AG10803 (cell line): ENCODE measurements around the gene NUBP2.
"Not testable (repeated sequence)": the region's sequence is repeated elsewhere in the genome, so short reads cannot be mapped to it uniquely, and the experiment has no call there.

ENCODE experiments used
- DNase-seq: peaks from one replicate; pipeline ENCODE4 v3.0.0; 2010; ENCODE audit warnings: low read depth
- H3K4me3 ChIP-seq: 2 replicates; pipeline ENCODE4 v1.5.1; 2011; ENCODE audit warnings: mild to moderate bottlenecking, low read length, control low read depth
- TF ChIP-seq, protein P1 (sequence below): conservative IDR thresholded peaks from 2 replicates; pipeline ENCODE4 v1.5.1; 2011; ENCODE audit warnings: mild to moderate bottlenecking, low read length, control low read depth, inconsistent platforms

The NUBP2 gene

DNA sequence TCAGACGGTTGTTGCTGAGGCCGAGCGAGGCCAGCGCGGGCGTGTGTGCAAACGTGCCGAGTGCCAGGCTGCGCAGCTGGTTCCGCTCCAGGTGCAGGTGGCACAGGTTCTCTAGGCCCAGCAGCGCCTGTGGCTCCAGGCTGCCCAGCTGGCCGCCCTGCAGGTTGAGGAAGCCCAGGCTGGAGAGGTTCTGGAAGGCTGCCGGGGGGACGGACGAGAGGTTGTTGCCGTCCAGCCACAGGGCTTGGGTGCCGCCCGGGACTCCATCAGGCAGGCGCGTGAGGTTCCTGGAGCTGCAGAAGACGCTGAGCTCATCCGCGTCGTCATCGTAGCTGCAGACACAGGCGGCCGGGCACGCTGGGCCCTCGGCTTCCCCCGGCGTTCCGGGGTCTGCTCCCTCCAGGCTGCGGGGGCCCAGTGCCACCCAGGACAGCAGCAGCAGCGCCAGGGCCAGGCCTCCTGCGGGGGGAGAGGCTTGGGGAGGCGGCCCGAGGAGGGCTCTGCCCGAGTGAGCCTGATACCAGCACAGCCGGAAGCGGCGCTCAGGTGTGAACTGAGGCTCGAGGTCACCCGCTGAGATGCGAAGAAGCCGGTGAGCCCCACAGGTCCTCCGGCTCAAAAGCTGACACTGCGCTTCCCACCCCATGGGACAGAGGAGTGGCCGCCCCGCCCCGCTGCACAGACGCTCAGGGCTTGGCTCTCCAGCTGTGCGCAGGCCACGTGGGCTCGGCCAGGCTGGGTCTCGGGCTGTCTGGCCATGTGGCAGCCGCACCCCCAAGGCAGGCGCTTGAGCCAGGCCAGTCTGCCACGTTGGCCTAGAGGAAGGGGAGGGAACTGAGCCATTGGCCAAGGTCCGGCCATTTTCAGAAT lies 9.4 kb downstream of the NUBP2 start:
- TF ChIP-seq, protein P1, sequence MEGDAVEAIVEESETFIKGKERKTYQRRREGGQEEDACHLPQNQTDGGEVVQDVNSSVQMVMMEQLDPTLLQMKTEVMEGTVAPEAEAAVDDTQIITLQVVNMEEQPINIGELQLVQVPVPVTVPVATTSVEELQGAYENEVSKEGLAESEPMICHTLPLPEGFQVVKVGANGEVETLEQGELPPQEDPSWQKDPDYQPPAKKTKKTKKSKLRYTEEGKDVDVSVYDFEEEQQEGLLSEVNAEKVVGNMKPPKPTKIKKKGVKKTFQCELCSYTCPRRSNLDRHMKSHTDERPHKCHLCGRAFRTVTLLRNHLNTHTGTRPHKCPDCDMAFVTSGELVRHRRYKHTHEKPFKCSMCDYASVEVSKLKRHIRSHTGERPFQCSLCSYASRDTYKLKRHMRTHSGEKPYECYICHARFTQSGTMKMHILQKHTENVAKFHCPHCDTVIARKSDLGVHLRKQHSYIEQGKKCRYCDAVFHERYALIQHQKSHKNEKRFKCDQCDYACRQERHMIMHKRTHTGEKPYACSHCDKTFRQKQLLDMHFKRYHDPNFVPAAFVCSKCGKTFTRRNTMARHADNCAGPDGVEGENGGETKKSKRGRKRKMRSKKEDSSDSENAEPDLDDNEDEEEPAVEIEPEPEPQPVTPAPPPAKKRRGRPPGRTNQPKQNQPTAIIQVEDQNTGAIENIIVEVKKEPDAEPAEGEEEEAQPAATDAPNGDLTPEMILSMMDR, result no peak
- no peak for DNase-seq

DNA sequence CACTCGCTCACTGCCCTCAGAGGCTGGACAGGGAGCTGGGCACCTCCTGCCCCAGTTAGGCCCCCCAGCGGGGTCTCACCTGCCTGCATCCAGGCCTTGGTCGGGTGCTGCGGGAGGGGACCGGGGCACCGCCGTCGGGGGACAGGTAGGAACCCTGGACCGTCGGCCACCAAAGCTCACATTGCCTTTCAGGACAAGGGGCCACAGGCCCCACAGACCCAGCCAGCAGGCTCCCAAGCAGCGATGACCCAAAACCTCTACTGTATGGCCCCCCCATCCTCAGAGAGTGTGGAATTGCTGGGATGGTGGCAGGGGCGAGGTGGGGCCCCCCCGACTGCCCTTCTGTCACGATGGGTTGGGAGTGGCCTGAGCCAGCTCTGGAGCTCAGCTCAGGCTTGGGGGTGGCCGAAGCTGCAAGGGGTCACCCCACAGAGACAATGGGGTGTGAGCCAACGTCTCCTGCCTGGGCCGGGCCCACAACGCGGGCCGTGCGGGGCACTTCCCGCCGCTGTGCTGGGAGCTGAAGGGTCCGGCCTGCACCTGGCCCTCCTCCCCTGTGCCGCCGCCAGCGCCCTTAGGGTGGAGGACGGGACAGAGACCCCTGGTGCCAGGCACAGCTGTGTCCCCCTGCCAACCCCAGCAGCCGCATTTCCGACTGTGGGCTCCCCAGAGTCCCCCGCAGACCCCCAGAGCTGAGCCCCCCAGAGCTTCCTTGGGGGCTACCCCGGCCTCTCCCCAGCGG lies 10.2 kb downstream of the NUBP2 start:
- DNase-seq, result no peak
- H3K4me3 ChIP-seq, result no peak overlapping the region
- TF ChIP-seq, protein P1, result no peak

More for the DNA sequence above, 9.4 kb downstream of the NUBP2 start:
- H3K4me3 ChIP-seq, result no peak overlapping the region

DNA sequence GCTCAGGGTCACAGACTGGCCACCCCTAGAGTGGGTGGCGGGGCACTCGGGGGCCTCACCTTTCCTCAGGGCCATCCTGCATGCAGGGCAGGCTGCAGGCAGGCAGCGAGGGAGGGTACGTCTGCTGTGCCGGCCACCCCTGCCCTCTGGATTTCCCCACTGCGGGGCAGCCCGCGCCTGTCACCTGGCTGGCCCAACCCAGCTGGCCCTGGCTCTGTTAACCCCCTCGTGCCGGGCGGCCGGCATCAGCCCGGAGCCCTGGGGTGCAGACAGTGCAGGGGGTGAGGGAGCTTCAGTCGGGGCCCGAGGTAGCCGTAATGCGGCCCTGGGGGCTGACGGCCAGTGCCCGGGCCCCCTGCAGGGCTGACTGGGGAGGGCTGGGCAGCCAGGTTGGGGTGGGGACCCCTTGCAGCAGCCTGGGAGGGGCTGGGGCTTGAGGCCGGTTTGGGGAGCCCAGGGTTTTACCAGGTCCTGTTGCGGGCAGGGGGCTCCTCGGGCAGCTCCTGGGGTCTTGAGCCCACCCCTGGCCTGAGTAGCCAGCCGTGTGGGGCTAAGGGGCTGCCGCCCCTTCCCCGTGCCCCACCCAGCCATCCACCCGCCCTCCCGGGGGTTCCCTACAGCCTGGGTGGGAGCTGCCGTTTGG lies 10.9 kb downstream of the NUBP2 start, which contains the start of gene IGFALS:
TSS of gene IGFALS (minus strand) at position 128 of the 643 bp plus-strand sequence. CDS start at position 75, 53 bp downstream.
- DNase-seq, result no peak
- no peak within 1 kb of the TSS for H3K4me3 ChIP-seq
- TF ChIP-seq, protein P1, result no peak

DNA sequence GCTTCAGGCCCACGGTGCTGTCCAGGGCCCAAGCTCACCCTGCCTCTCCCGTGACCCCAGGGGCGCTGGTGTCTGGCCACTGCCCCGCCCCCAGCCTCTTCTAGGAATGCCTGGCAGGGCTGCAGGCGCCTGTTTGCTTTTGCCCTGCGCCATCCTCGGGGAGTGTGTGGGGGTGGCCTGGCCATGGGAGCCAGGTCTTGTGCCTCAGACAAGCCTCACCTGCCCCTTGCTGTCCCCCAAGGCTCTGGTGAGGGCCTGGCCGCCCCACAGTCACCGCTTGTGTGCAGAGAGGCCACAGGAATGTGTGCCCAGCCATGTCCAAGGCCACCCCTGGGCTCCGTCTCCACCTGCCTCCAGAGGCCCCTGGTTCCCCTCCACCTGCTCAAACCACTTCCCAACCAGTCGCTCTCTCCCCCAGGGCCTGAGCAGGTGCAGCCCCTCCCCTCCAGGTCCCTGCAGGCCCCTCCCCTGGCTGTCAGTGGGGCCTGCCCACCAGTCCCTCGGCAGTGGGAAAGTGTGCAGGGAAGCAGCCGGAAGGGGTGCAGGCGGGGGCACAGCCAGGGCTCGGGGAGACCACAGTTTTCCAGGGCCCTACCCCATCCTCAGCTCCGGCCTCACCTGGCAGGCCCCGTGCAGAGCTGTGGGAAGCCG lies 11.6 kb downstream of the NUBP2 start:
- TF ChIP-seq, protein P1, result no peak
- DNase-seq, result no peak
- H3K4me3 ChIP-seq, result no peak overlapping the region

DNA sequence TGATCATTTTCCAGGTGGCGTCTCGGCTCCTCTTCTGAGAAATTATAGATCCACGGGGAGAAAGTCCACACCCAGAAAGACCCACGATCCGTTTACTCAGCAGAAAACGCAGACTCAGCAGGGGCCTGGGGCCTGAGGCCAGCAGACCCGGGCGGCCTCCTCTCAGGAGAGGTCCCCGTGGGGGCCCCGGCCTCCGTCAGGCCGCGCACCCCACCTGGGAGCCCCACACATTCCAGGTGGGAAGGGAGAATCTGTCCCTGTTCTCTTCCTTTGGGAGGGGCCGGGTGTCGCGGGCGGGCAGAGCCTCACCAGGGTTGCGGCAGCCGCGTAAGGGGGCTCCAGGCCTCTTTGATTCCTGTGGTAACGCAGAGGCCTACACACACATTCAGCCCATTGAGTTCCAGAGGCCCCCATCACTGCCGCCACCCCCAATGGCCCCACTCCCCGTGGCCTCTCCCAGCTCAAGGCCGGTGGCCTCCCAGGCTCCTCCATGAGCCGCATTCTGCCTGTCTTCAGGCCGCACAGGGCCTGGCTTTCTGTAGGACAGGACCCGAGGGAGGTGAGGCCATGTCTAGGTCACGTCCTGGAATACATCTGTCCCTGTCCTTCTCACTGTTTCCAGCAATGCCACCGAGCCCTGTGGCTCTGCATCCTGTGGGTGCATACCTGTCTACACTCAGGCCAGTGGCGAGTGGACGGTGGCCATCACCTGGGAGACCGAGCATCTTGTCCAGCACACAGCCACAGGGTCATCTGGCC lies 12.3 kb downstream of the NUBP2 start:
- TF ChIP-seq, protein P1, result no peak
- no peak overlapping the region for H3K4me3 ChIP-seq
- DNase-seq, result no peak

DNA sequence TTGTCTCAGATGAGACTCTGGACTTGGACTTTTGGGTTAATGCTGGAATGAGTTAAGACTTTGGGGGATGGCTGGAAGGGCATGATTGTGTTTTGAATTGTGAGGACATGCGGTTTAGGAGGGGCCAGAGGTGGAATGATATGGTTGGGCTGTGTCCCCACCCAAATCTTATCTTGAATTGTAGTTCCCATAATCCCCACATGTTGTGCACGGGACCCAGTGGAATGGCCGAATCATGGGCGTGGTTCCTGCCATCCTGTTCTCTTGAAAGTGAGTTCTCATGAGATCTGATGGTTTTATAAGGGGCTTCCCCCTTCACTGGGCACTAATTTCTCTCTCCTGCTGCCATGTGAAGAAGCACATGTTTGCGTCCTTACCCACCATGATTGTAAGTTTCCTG lies 16.5 kb downstream of the NUBP2 start:
- not testable (repeated sequence) for DNase-seq, H3K4me3 ChIP-seq
